ENCODE measurements around the gene NEK10.

GRCh38 chr3:27287052-27287451 is 82.1 kb downstream of the NEK10 start:
- no peak for TF ChIP-seq CTCF (IDR thresholded peaks at IDR 0.05)
- TF ChIP-seq POLR2A (IDR thresholded peaks at IDR 0.05) = no peak

Data from thyroid gland (tissue), 4 donors.